Hematopoietic multipotent progenitor cell (in vitro differentiated cells): ENCODE data around the gene NPFFR1. TPM values are rescaled to one million over a fixed set of nuclear protein-coding genes. Genes with fewer than 3 reads are reported as not detected.
"Not testable (repeated sequence)": the region's sequence is repeated elsewhere in the genome, so short reads cannot be mapped to it uniquely, and the experiment has no call there.

Experiments
- DNase-seq, 3 donors: peaks; one replicate each; pipeline ENCODE4 v3.0.0-alpha.2; 2011 to 2015; ENCODE audit warnings: low read depth in 2 of 3, low spot score in 2 of 3
- small RNA-seq: library from RNA; depleted of rRNA; stranded (forward); fragments of <200 nt; gene quantifications from one replicate; pipeline ENCODE3, GENCODE V24; 2012
- total RNA-seq: library from RNA; depleted of rRNA; stranded (reverse); fragments of >200 nt; gene quantifications from one replicate; pipeline ENCODE4 v1.2.3, GENCODE V29; 2012

Gene NPFFR1
- total RNA-seq, 1 donor = under 0.01 TPM

GRCh38 chr10:70233109-70233938 is 50.5 kb downstream of the NPFFR1 start, which contains the start of gene PPA1:
Gene PPA1, minus strand, starts transcription at chr10:70233429. Its CDS starts 102 bp downstream, at chr10:70233327.
- DNase-seq = peak; percentile 95 to 97 (median 97)

GRCh38 chr10:70232859-70233108 is 51.0 kb downstream of the NPFFR1 start:
- DNase-seq = peak in 1 of 3 donors; percentile 11

GRCh38 chr10:70232155-70232858 is 51.5 kb downstream of the NPFFR1 start:
- peak in 2 of 3 donors; percentile 14 to 29 for DNase-seq

- no peak for DNase-seq
These were observed 55.3 kb downstream of the NPFFR1 start for GRCh38 chr10:70228491-70228890.

GRCh38 chr10:70227548-70228320 is 56.1 kb downstream of the NPFFR1 start:
- no peak for DNase-seq

- no peak for DNase-seq
These were observed 60.1 kb downstream of the NPFFR1 start for GRCh38 chr10:70223728-70224127.

- not testable (repeated sequence) for DNase-seq
These were observed 60.9 kb downstream of the NPFFR1 start for GRCh38 chr10:70222811-70223447.

GRCh38 chr10:70222340-70222794 is 61.4 kb downstream of the NPFFR1 start:
- no peak for DNase-seq

- DNase-seq = no peak
These were observed 62.8 kb downstream of the NPFFR1 start for GRCh38 chr10:70221030-70221429.

GRCh38 chr10:70212879-70213278 is 70.9 kb downstream of the NPFFR1 start:
- no peak for DNase-seq

- no peak for DNase-seq
These were observed 71.5 kb downstream of the NPFFR1 start for GRCh38 chr10:70212277-70212676.

GRCh38 chr10:70206762-70207161 is 77.0 kb downstream of the NPFFR1 start:
- DNase-seq = no peak

GRCh38 chr10:70201105-70201504 is 82.7 kb downstream of the NPFFR1 start:
- no peak for DNase-seq

- DNase-seq = no peak
These were observed 84.9 kb downstream of the NPFFR1 start for GRCh38 chr10:70198696-70199466.

Small RNAs within 50 kb of the gene (small RNA-seq; reads per million reads assigned to genes)
- gene RPS25P9 = not detected

Other genes with a start within 250 kb of the NPFFR1 start
- gene MACROH2A2, start 231.2 kb downstream of the NPFFR1 start, total RNA-seq = 2.2 TPM
- 1.1 TPM for gene AIFM2, start 151.2 kb downstream of the NPFFR1 start, total RNA-seq
- gene TYSND1, start 137.3 kb downstream of the NPFFR1 start, total RNA-seq = 12.7 TPM
- 21.0 TPM for gene SAR1A, start 113.5 kb downstream of the NPFFR1 start, total RNA-seq
- gene PPA1, start 50.6 kb downstream of the NPFFR1 start, total RNA-seq = 57.4 TPM
- 10.8 TPM for gene LRRC20, start 98.6 kb upstream of the NPFFR1 start, total RNA-seq
- 14.0 TPM for gene EIF4EBP2, start 120.1 kb upstream of the NPFFR1 start, total RNA-seq
- gene NODAL, start 157.7 kb upstream of the NPFFR1 start, total RNA-seq = not detected
- 4.8 TPM for gene PALD1, start 194.8 kb upstream of the NPFFR1 start, total RNA-seq